ENCODE results near the gene PIGU. TPM values are rescaled to one million over a fixed set of nuclear protein-coding genes. Genes with fewer than 3 reads are reported as not detected.

Gene PIGU
- total and polyA plus RNA-seq, 4 donors, result 6.4 to 10.0 (median 7.2) TPM

DNA sequence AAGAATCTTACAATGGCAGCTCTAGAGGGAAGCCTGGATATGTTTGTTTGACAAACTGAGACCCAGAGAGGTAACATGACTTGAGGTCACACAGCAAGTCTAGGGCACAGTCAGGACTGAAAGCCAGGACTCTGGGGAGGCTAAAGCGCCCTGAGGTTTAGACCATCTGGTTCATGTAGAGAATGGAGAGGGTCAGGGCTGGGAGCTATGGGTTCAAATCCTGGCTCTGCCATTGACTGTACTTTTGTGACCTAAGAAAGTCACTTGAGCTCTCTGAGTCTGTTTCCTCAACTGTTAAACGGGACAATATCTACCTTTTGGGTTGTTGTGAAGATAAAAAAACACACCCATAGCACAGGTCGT lies 26.1 kb upstream of the PIGU start:
- DNase-seq (ENCODE audit: low spot score), result no peak
- TF ChIP-seq, protein P1, sequence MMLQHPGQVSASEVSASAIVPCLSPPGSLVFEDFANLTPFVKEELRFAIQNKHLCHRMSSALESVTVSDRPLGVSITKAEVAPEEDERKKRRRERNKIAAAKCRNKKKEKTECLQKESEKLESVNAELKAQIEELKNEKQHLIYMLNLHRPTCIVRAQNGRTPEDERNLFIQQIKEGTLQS (IDR thresholded peaks at IDR 0.05), result no peak
- TF ChIP-seq FOXA1 (IDR thresholded peaks at IDR 0.05) (no peak), RAD21 (IDR thresholded peaks at IDR 0.05) (no peak), NR2F2 (IDR thresholded peaks at IDR 0.05) (no peak), HNF4G (IDR thresholded peaks at IDR 0.05) (no peak), EGR1 (IDR thresholded peaks at IDR 0.05; ENCODE audit: low read depth in 2 of 2) (no peak), ZBTB33 (IDR thresholded peaks at IDR 0.05) (no peak), FOXA2 (IDR thresholded peaks at IDR 0.05) (no peak), TAF1 (conservative IDR thresholded peaks at IDR 0.05) (no peak), HNF4A (conservative IDR thresholded peaks at IDR 0.05) (no peak), JUND (IDR thresholded peaks at IDR 0.05) (no peak), REST (IDR thresholded peaks at IDR 0.05) (no peak), GABPA (IDR thresholded peaks at IDR 0.05 in 1 of 2, conservative IDR thresholded peaks at IDR 0.05 in 1 of 2) (no peak), SP1 (IDR thresholded peaks at IDR 0.05) (no peak), RXRA (IDR thresholded peaks at IDR 0.05) (no peak), CTCF (IDR thresholded peaks at IDR 0.05; ENCODE audit: low read depth, low read length, missing input control) (no peak), YY1 (IDR thresholded peaks at IDR 0.05) (no peak)
- TF ChIP-seq, protein P2, sequence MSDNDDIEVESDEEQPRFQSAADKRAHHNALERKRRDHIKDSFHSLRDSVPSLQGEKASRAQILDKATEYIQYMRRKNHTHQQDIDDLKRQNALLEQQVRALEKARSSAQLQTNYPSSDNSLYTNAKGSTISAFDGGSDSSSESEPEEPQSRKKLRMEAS (IDR thresholded peaks at IDR 0.05), result no peak
- no peak overlapping the region for H3K9ac ChIP-seq (ENCODE audit: low read depth in 1 of 2, low read length in 2 of 2)
- peaks cover 6 to 39% (median 34%) of the 10 kb centered on the region in 4 donors for H3K4me1 ChIP-seq (ENCODE audit: control insufficient read depth in 4 of 4, insufficient read depth in 4 of 4, low read length in 3 of 4)
- H3K9me3 ChIP-seq (ENCODE audit: control insufficient read depth in 4 of 4, low read length in 3 of 4), result no peaks in the 10 kb centered on the region
- H3K36me3 ChIP-seq (ENCODE audit: control insufficient read depth in 4 of 4, insufficient read depth in 3 of 4, low read depth in 1 of 4, low read length in 3 of 4), result no peaks in the 10 kb centered on the region
- H3K27ac ChIP-seq (ENCODE audit: low read depth in 1 of 2, low read length in 2 of 2), result peak overlapping the region in 1 of 2 donors; percentile 99
- no peaks in the 10 kb centered on the region for H3K27me3 ChIP-seq (ENCODE audit: control insufficient read depth in 4 of 4, insufficient read depth in 4 of 4, low read length in 3 of 4)
- no peak overlapping the region for H3K4me3 ChIP-seq (ENCODE audit: low read depth in 1 of 3, low read length in 3 of 3)
- 42% methylated on average over 3 of the region's 3 CpGs for WGBS
